Tibial nerve (tissue), 4 donors: ENCODE measurements around the gene SOX9.

Source experiments
- EP300 ChIP-seq, 2 donors: sonication (generic); formaldehyde crosslinking; IDR thresholded peaks; one replicate each; pipeline ENCODE4 v1.6.1; 2017; ENCODE audit warnings: antibody characterized with exemption in 2 of 2, mild to moderate bottlenecking in 1 of 2
- POLR2A ChIP-seq, 2 donors: fragments of 450-650 bp; IDR thresholded peaks; one replicate each; pipeline ENCODE4 v1.6.1; 2017; ENCODE audit warnings: antibody characterized with exemption in 2 of 2, mild to moderate bottlenecking in 2 of 2, moderate library complexity in 2 of 2
- TF ChIP-seq, protein P1 (sequence below), 5 experiments: fragments of 200-600 bp in 3 of 5; fragments of 450-650 bp in 2 of 5; sonication (generic) in 3 of 5; IDR thresholded peaks; one replicate each; pipeline ENCODE4 v1.5.1; 2016 to 2019; ENCODE audit warnings: antibody characterized with exemption in 5 of 5, mild to moderate bottlenecking in 3 of 5, moderate library complexity in 2 of 5

DNA sequence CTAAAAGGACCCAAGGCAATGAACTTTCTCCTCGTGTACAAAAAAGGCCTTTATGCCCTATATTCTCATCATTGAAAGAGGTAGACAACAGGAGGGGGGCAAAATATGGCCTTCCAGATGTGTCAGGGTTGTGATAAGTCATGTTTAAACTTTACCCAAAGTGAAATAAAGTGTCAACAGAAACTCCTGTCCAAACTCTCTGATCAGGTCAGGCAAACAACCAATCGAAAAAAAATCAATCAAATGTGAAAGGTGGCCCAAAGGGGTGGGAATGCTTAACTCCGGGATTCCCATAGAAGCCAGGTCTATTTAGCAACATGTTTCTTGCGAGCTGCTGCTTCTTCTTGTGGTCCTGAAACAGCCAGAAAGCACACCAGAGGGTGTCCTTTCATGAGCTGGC lies 49.5 kb upstream of the SOX9 start:
- TF ChIP-seq, protein P1, sequence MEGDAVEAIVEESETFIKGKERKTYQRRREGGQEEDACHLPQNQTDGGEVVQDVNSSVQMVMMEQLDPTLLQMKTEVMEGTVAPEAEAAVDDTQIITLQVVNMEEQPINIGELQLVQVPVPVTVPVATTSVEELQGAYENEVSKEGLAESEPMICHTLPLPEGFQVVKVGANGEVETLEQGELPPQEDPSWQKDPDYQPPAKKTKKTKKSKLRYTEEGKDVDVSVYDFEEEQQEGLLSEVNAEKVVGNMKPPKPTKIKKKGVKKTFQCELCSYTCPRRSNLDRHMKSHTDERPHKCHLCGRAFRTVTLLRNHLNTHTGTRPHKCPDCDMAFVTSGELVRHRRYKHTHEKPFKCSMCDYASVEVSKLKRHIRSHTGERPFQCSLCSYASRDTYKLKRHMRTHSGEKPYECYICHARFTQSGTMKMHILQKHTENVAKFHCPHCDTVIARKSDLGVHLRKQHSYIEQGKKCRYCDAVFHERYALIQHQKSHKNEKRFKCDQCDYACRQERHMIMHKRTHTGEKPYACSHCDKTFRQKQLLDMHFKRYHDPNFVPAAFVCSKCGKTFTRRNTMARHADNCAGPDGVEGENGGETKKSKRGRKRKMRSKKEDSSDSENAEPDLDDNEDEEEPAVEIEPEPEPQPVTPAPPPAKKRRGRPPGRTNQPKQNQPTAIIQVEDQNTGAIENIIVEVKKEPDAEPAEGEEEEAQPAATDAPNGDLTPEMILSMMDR (IDR thresholded peaks at IDR 0.05): no peak
- TF ChIP-seq POLR2A (IDR thresholded peaks at IDR 0.05) (no peak), EP300 (IDR thresholded peaks at IDR 0.05) (no peak)
